ENCODE data around the gene TAF7.

DNA sequence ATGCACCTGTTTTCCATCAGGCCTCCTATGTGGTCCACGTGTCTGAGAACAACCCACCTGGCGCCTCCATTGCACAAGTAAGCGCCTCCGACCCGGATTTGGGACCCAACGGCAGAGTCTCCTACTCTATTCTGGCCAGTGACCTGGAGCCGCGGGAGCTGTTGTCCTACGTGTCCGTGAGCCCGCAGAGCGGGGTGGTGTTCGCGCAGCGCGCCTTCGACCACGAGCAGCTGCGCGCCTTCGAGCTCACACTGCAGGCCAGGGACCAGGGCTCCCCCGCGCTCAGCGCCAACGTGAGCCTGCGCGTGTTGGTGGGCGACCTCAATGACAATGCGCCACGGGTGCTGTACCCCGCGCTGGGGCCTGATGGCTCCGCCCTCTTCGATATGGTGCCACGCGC is 31.0 kb upstream of the TAF7 start:
- TF ChIP-seq POLR2A (IDR thresholded peaks at IDR 0.05), result no peak
- TF ChIP-seq, protein P1, sequence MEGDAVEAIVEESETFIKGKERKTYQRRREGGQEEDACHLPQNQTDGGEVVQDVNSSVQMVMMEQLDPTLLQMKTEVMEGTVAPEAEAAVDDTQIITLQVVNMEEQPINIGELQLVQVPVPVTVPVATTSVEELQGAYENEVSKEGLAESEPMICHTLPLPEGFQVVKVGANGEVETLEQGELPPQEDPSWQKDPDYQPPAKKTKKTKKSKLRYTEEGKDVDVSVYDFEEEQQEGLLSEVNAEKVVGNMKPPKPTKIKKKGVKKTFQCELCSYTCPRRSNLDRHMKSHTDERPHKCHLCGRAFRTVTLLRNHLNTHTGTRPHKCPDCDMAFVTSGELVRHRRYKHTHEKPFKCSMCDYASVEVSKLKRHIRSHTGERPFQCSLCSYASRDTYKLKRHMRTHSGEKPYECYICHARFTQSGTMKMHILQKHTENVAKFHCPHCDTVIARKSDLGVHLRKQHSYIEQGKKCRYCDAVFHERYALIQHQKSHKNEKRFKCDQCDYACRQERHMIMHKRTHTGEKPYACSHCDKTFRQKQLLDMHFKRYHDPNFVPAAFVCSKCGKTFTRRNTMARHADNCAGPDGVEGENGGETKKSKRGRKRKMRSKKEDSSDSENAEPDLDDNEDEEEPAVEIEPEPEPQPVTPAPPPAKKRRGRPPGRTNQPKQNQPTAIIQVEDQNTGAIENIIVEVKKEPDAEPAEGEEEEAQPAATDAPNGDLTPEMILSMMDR (IDR thresholded peaks at IDR 0.05), result no peak
